ENCODE results near the gene PTPRN. TPM values are rescaled to one million over a fixed set of nuclear protein-coding genes. Genes with fewer than 3 reads are reported as not detected.

The PTPRN gene
- total and polyA plus RNA-seq, 2 experiments from 2014 or later, result 5.1 to 22.1 TPM

GRCh38 chr2:219285373-219285735, 23.8 kb downstream of the PTPRN start (continued):
- no peak for TF ChIP-seq ZNF462 (CRISPR knock-in tag; IDR thresholded peaks at IDR 0.05)
- TF ChIP-seq STAT1 (IDR thresholded peaks at IDR 0.05; ENCODE audit: unreplicated experiment), result no peak
- TF ChIP-seq EZH2 (IDR thresholded peaks at IDR 0.05; ENCODE audit: low read depth, unreplicated experiment), result no peak
- TF ChIP-seq CREB1 (CRISPR knock-in tag; IDR thresholded peaks at IDR 0.05; ENCODE audit: low read depth), result no peak
- no peak for TF ChIP-seq ZNF331 (CRISPR knock-in tag; IDR thresholded peaks at IDR 0.05; ENCODE audit: low read depth)

- Mint-ChIP-seq H3K27me3 (ENCODE audit: insufficient read depth, low read depth, poor library complexity) (peaks cover 1% of the 10 kb centered on the region), H3K9me3 (no peaks in the 10 kb centered on the region), H3K36me3 (ENCODE audit: low read depth) (peaks cover 11% of the 10 kb centered on the region; the same call in 2 of the 3 replicates), H3K4me3 (no peak overlapping the region), H3K4me1 (peaks cover 20% of the 10 kb centered on the region), H3K27ac (no peak overlapping the region)
- Histone ChIP-seq H3K79me2 (replicated peaks; ENCODE audit: insufficient read depth) (no peaks in the 10 kb centered on the region), H3K27ac (ENCODE audit: low read depth) (no peak overlapping the region), H2AFZ (no peak overlapping the region), H3K9me2 (ENCODE audit: insufficient read depth) (no peaks in the 10 kb centered on the region), H3K4me1 (ENCODE audit: insufficient read depth) (peaks cover 10% of the 10 kb centered on the region; the same call in 1 of the 2 replicates), H3K27me3 (ENCODE audit: insufficient read depth) (no peaks in the 10 kb centered on the region), H4K20me1 (replicated peaks; ENCODE audit: insufficient read depth) (no peaks in the 10 kb centered on the region; the same call in 1 of the 2 replicates), H3K36me3 (ENCODE audit: insufficient read depth) (no peaks in the 10 kb centered on the region; the same call in 1 of the 2 replicates), H3K4me3 (no peak overlapping the region), H3K4me2 (no peak overlapping the region), H3F3A (replicated peaks; ENCODE audit: low read depth) (no peaks in the 10 kb centered on the region)
- DNase-seq (ENCODE audit: low spot score), result no peak
- ATAC-seq, result no peak
- no peak for TF ChIP-seq POLR2AphosphoS5 (IDR thresholded peaks at IDR 0.05; ENCODE audit: low read depth)
- TF ChIP-seq ZNF331 (CRISPR knock-in tag; IDR thresholded peaks at IDR 0.05; ENCODE audit: low read depth), result no peak
- TF ChIP-seq CTCF (conservative IDR thresholded peaks at IDR 0.05; ENCODE audit: low read depth in 2 of 2), result no peak
- TF ChIP-seq REST (IDR thresholded peaks at IDR 0.05; ENCODE audit: unreplicated experiment), result no peak
- TF ChIP-seq ZNF114 (CRISPR knock-in tag; IDR thresholded peaks at IDR 0.05), result no peak
Measured at GRCh38 chr2:219284501-219285372, 24.5 kb downstream of the PTPRN start.

Data from GM23338 (cell line).